Right lobe of liver (tissue), 6 donors: ENCODE measurements around the gene AGO3. TPM values are rescaled to one million over a fixed set of nuclear protein-coding genes. Genes with fewer than 3 reads are reported as not detected.
"Not testable (repeated sequence)": the region's sequence is repeated elsewhere in the genome, so short reads cannot be mapped to it uniquely, and the experiment has no call there.

Experiments used
- ATAC-seq, 4 donors: fragments of 200-7000 bp; cut with Tn5 transposase; one replicate each; pipeline ENCODE4 v1.9.1; 2020; ENCODE audit warnings: mild to moderate bottlenecking in 4 of 4, moderate library complexity in 4 of 4
- DNase-seq, 3 donors: peaks; one replicate each; pipeline ENCODE4 v3.0.0-alpha.2; 2020
- H3K27ac ChIP-seq, 3 donors: fragments of 200-600 bp; one replicate each; pipeline ENCODE4 v1.8.0; 2022
- H3K27me3 ChIP-seq, 2 donors: fragments of 200-600 bp; one replicate each; pipeline ENCODE4 v1.8.0; 2022
- H3K36me3 ChIP-seq, 4 donors: fragments of 200-600 bp; sonication (generic) in 1 of 4; one replicate each; pipeline versions ENCODE4 v1.5.1 to v1.8.0; 2017 to 2022; ENCODE audit warnings: control low read depth in 1 of 4
- H3K4me1 ChIP-seq, 4 donors: fragments of 200-600 bp; sonication (generic) in 1 of 4; one replicate each; pipeline versions ENCODE4 v1.5.1 to v1.8.0; 2017 to 2022; ENCODE audit warnings: control low read depth in 1 of 4
- H3K4me3 ChIP-seq, 3 donors: fragments of 200-600 bp; one replicate each; pipeline ENCODE4 v1.8.0; 2022
- H3K9me3 ChIP-seq, 4 donors: fragments of 200-600 bp; sonication (generic) in 1 of 4; one replicate each; pipeline versions ENCODE4 v1.5.1 to v1.8.0; 2017 to 2022; ENCODE audit warnings: control low read depth in 1 of 4
- CTCF ChIP-seq, 4 donors: fragments of 200-600 bp in 3 of 4; fragments of 450-650 bp in 1 of 4; IDR thresholded peaks; one replicate each; pipeline versions ENCODE4 v1.5.1 to v1.8.0; 2016 to 2022; ENCODE audit warnings: antibody characterized with exemption in 4 of 4, mild to moderate bottlenecking in 2 of 4
- POLR2A ChIP-seq: fragments of 450-650 bp; IDR thresholded peaks from one replicate; pipeline ENCODE4 v1.6.1; 2017; ENCODE audit warnings: antibody characterized with exemption, mild to moderate bottlenecking
- WGBS: methylation state at CpG from one replicate; pipeline ENCODE4 v1.1.6; 2018; ENCODE audit warnings: low coverage, low lambda C conversion rate; ENCODE audit not compliant: insufficient coverage; ENCODE audit errors: missing lambda C conversion rate; 5-methylcytosine and 5-hydroxymethylcytosine counted together
- intact Hi-C, 2 donors: fragments of 100-400 bp; cut with DNase I; formaldehyde crosslinking; loops; one replicate each; pipeline versions ENCODE4 v1.11.2 to v1.14.1; 2022
- total RNA-seq, 6 experiments: library from RNA; depleted of rRNA in 2 of 6; stranded (reverse); fragments of >200 nt in 2 of 6; fragmentation: NEBNext Ultra II Directional in 3 of 6; extraction: Animal tissue kit (Norgen Biotek cat#: 25700) in 3 of 6; gene quantifications; one replicate each; pipeline versions ENCODE4 v1.1.0 to v1.2.4, GENCODE V29; 2016 to 2023
- donor health status: DM: no; HTN: yes; CAD: no.
- donor health status: DM: no; HTN: no; CAD: no.
- donor health status: DM: no; HTN: no; CAD: no.
- donor health status: DM: no; HTN: yes; CAD: no.
- donor health status: DM: no; HTN: yes; CAD: no.

The AGO3 gene
- total RNA-seq, 6 experiments from 2014 or later = 7.0 to 16.2 (median 13.1) TPM

GRCh38 chr1:35968396-35968795, 37.5 kb downstream of the AGO3 start:
- Histone ChIP-seq H3K9me3 (no peaks in the 10 kb centered on the region), H3K4me1 (no peaks in the 10 kb centered on the region), H3K36me3 (peaks cover 0 to 12% (median 3%) of the 10 kb centered on the region in 4 donors), H3K4me3 (no peak overlapping the region), H3K27me3 (no peaks in the 10 kb centered on the region), H3K27ac (no peak overlapping the region)
- no peak for DNase-seq
- ATAC-seq = no peak
- intact Hi-C loops = no loop called here
- TF ChIP-seq CTCF (IDR thresholded peaks at IDR 0.05) (no peak), POLR2A (no peak)
- WGBS = 89% methylated on average over 1 of the region's 1 CpG

GRCh38 chr1:35971601-35972000, 40.7 kb downstream of the AGO3 start:
- H3K36me3 ChIP-seq = peaks cover 0 to 12% (median 4%) of the 10 kb centered on the region in 4 donors

GRCh38 chr1:35972631-35973030, 41.7 kb downstream of the AGO3 start:
- DNase-seq, H3K27me3 ChIP-seq, H3K27ac ChIP-seq, H3K9me3 ChIP-seq, ATAC-seq, H3K4me1 ChIP-seq, intact Hi-C loops, H3K4me3 ChIP-seq: not testable (repeated sequence)
- WGBS = 93% methylated on average over 3 of the region's 3 CpGs
- peaks cover 0 to 12% (median 4%) of the 10 kb centered on the region in 4 donors for H3K36me3 ChIP-seq

More at GRCh38 chr1:35971601-35972000, 40.7 kb downstream of the AGO3 start:
- intact Hi-C loops = no loop called here
- Histone ChIP-seq H3K4me3 (no peak overlapping the region), H3K27ac (no peak overlapping the region), H3K27me3 (no peaks in the 10 kb centered on the region), H3K4me1 (no peaks in the 10 kb centered on the region), H3K9me3 (no peaks in the 10 kb centered on the region)
- 96% methylated on average over 2 of the region's 2 CpGs for WGBS
- DNase-seq = no peak
- no peak for ATAC-seq
- TF ChIP-seq CTCF (IDR thresholded peaks at IDR 0.05) (no peak), POLR2A (no peak)

- Histone ChIP-seq H3K36me3 (peaks cover 0 to 13% (median 3%) of the 10 kb centered on the region in 4 donors), H3K4me3 (no peak overlapping the region), H3K27ac (no peak overlapping the region), H3K4me1 (no peaks in the 10 kb centered on the region), H3K27me3 (no peaks in the 10 kb centered on the region), H3K9me3 (no peaks in the 10 kb centered on the region)
- intact Hi-C loops = no loop called here
- TF ChIP-seq CTCF (IDR thresholded peaks at IDR 0.05) = no peak
- no peak for TF ChIP-seq POLR2A
- DNase-seq = no peak
- ATAC-seq = no peak
These were observed 49.2 kb downstream of the AGO3 start for GRCh38 chr1:35980090-35980489.

GRCh38 chr1:35988237-35988636, 57.3 kb downstream of the AGO3 start:
- Histone ChIP-seq H3K27ac (no peak overlapping the region), H3K4me3 (no peak overlapping the region), H3K36me3 (peaks cover 0 to 9% (median 4%) of the 10 kb centered on the region in 4 donors), H3K9me3 (no peaks in the 10 kb centered on the region), H3K27me3 (no peaks in the 10 kb centered on the region), H3K4me1 (no peaks in the 10 kb centered on the region)
- WGBS = 100% methylated on average over 1 of the region's 1 CpG
- TF ChIP-seq POLR2A (no peak), CTCF (IDR thresholded peaks at IDR 0.05) (no peak)
- ATAC-seq (no peak), DNase-seq (no peak)
- intact Hi-C loops = no loop called here
